Stimulated activated CD4-positive, alpha-beta T cell treated with anti-CD3 and anti-CD28 coated beads, Interleukin-12 subunit alpha, Interleukin-12 subunit beta, amount 100 ng/mL, for 48 hours (primary cell): ENCODE results near the gene MNDA.
A peak's percentile ranks its signal among the peaks of the same experiment; 100 is the strongest.

Experiments
- DNase-seq, 3 donors: peaks; one replicate each; pipeline ENCODE4 v3.0.0-alpha.2; 2020; ENCODE audit warnings: low read depth in 2 of 3, low spot score in 1 of 3

Gene MNDA

DNA sequence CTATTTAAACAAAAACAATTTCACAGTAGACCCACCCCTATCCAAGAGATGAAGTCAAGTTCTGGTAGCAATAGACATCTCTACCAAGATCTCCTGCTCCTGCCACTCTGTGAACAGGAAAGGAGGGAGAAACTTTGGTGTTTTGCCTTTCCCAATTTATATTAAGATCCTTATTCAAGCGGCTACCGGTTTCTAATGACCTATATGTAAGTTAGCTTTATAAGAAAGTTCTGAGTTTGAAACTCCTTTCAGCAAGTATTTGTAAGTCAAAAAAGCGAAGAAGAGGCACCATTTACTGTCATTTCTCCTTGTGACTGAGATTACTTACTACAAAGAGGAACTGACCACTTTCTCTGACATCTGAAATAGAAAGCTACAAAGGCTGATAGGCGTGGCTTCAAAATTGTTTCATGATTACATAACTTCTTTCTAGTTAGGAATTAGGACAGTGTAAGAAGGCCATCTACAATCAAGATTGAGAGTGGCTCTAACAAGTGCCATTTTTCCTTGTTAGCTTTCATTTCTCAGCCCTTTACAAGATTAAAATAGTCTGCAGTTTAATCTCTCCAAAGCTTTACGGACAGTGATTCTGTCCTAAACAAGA is at the start of gene MNDA:
Gene MNDA, plus strand, starts transcription at position 448 of the 604 bp plus-strand sequence. CDS start 10,803 bp downstream, outside the sequence.
- DNase-seq, result no peak

DNA sequence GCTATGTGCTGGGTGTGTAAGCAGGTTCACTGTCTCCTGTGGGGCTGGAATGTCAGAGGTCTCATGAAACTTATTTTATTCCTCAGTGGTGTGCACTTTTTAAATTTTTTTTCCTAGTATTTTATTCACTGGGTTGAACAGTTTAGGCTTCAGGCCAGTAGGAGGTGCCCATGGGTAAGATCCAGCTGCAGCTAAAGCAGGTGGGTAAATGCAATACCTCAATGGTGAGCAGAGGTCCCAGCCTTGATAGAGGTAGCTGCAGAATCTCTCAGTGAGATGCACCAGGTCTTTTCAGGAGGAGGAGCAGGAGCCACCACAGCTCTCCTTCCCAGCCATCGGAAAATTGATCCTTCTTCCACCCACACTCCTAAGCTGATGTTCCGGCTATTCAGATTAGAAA is 37.5 kb upstream of the MNDA start:
- DNase-seq, result peak; percentile 1 to 14 (median 8)

DNA sequence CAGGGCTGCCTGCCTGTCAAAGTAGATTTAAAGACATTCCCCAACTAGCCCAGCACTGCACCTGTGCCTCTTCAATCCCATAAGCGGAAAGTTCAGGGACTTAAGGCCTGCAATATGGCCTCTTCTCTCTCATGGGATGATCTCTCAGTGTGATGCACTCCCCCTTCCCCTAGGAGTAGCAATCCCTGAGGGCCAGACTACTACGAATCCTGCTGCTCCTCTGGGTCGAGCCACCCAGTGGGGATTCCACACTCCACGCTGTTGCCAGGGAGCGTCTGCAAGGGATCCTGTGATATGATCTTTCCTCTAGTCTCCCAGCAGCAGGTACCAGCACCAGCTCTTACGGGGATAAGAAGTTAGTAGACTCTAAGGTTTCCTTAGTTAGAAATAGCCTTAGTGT is 36.9 kb upstream of the MNDA start:
- no peak for DNase-seq

DNA sequence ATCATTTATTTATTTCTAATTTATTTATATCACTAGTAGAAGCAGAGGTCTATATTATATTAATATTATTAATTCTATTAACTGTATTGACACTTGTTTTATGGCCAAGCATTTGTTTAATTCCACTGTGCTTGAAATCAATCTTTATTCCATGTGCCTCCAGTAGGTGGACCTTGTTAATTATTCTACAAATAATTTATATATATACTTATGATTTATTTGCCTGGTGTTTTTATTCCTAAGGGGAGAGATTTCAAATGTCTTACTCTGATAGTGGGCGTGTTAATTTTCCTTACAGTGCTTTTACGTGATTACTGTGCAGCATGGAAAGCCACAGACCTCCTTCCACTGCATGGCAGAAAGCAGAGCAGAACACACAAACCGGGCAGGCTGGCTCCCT is 32.6 kb upstream of the MNDA start:
- no peak for DNase-seq

DNA sequence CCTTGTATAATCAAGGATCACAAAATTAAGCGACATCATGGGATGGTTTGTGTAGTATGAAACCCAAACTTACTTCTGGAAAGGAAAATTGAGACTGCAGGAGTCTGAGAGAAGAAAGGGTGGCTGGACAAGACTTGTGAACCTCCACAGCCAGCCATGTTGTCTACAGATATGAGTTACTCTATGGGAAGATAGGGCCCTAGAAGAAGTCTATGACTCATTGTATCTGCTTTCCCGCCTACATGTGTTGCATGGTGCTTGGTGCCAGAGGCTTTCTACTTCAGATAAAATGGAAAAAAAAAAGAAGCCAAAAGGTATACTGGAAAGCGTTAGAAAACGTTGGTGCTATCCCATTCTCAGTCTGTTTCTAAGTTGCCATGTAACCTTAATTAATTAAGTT is 31.5 kb upstream of the MNDA start:
- DNase-seq, result peak in 1 of 3 donors; percentile 2

DNA sequence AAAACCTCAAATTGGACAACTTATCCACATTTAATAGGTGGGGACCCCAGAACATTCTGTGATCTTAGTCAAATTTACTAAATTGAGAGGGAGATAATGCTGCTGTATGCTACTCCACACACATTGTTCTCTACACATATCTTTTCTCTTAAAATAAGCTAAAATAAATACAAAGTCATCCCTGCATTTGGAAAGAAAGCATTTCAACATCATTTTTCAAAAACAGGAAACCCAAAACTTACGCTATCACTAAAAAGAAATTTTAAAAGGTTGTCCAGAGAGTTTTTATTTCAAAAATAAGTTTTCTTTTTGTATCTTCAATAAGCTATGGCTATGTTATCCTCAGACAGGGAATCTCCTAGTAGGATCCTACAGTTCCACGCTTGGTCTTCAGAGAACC is 30.6 kb upstream of the MNDA start:
- no peak for DNase-seq

DNA sequence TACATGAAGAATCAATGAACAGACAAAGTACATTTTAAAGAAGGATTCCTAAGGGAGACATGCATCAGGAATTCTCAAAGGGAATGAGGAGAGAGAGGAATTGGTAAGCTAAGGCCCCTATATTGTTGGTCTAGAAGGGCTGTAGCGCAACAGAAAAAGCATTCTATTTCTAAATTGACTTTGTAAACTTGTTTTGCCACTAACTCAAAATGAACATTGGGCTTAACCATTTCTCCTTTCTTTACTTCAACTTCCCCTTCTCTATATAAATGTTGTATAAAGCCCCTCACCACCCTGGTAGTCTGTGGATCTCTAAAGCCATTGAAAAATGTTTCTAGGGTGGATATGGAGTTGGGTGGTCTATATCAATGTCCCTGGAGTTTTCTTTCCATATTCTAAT is 29.8 kb upstream of the MNDA start:
- no peak for DNase-seq

DNA sequence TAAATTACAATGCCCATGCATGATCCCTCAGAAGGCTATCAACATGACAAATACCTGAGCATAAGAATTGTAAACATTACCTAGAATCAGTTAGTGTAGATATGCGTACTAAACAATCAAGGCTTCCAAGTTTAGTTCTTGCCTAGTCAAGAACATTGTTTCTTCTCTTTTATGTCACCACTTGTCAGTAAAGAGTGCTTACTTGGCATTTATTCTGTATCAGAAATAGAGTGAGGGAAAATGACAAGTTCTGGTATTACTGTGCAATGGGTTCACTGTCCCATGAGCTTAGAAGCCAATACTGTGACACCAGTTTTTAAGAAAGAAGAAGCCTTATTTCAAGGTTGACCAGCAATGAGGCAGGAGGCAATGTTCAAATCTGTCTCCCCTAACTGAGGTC is 27.5 kb upstream of the MNDA start:
- no peak for DNase-seq

DNA sequence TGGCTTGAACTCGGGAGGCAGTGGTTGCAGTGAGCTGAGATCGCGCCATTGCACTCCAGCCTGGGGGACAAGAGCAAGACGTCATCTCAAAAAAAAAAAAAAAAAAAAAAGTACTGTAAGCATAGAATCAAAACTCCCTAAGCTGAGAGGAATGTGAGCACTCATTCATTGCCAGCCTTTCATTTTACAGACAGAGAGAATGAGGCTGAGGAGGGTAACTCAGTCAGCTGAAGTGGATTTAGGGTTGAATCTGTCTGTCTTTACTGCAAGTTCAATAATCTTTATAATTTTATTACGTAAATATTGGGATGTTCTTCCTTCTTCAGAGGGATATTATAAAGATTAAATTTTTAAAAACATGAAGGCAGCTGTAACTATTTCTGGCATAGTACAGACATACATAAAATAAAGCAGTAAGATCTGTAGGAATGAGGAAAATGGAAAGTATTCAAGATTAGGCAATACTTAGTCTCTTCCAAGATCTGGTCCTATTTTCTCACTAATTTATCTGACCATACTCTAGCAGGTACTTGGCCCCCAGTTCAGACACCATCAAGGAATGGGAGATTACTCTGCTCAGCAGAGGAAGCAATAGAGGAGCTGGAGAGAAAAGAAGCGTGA is 24.1 kb upstream of the MNDA start:
- no peak for DNase-seq

DNA sequence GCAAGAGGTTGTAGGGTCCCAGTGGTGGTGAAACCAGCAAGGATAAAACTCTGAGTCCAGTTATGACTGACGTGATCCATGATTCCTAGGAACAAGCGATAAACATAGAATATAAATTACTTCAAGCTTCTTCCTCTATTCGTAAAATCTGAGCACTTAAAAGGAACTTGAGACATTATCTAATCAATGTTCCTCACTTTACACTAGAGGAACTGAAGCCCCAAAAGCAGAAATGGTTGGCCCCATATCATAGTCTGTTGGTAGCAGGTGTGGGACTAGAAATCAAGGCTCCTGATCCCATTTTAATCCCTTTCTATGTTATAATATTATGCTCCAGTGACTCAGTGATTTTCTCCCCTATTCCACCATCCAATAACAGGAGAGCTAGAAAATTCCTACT is 21.9 kb upstream of the MNDA start:
- no peak for DNase-seq

DNA sequence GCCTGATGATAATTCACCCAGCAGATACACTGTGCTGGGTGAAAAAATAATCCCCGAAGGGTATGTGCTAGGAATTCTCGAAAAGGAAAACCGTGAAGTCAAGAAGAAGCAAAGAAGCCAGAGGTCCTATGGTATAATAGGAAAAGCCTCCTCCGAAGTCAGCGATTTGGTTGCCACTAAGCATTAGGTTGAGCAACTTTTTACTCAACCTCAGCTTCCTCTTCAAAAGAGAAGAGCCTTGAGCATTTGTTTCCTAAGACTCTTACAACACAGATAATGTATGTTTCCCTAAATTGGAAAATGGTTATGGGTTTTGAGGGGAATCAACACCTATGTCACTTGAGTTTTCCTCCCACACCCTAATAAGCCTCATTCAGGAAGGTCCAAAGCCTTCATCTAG is 21.3 kb upstream of the MNDA start:
- DNase-seq, result no peak

DNA sequence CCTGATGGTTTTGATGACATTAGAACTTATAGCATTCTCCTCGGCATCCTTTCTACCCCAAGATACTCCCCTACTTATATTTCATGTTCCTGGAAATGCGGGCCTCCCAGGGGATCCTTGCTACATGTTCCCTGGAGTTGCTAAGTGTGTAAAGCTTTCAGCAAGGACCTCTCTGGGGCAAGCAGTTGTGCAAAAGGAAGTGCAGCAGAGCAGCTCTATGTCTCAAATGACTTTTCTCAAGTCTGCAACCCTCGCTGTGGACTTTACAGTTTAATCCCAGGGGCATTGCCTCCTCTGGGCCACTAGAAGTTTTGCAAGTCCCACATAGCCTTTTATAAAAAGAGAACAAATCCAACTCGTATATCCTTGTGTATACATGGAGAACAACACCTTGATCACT is 20.8 kb upstream of the MNDA start:
- no peak for DNase-seq

DNA sequence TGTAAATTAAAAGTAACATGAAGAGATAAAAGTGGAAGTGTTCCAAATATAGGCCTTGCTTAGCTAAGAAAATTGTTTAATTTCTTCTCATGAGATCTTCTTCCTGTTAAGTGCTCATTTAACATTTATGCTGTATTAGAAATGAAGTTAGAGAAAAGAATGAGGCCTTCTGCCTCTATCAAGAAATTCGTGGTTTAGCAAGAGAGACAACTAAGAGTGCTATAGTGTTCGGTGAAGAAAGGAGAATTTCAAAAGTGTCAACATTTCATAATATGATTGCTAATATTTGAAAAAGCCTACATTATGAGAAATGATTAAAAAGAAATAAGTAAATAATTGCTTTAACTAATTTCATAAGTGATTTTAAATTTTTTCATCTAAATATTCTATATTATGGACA is 18.8 kb upstream of the MNDA start:
- no peak for DNase-seq

DNA sequence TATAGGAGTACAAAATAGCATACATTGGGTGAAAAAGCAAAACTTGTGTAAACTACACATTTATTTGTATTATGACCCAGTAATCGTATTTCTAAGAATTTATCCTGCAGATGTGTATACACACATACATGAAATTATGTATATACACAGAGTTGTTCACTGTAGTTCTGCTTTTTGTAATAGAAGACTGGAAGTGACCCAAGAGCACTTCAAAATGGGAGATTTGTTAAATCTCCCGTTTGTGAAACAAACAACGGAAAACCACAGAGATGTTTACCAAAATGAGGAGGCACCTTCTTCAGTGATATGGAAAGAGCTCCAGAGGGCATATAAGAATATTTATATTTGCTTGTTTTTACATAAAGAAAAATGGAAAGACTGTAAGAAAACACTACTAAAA is 18.0 kb upstream of the MNDA start:
- no peak for DNase-seq

DNA sequence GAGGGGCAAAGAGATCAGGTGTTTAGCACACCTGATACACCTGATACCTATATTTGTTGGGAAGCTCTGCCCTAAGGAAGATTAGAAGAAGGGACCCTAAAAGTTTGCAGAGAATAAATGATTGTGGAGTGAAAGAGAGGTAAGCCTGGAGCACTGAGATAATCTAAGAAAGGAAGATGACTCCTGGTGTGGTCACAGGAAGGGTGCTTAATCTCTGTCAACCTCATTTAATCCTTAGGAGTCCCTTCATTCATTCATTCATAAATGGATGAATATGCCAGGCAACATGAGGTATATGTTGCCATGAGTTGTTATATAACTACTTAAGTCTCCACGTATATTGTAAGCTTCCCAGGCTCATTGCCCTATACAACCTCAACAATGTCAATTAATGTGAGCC is 16.2 kb upstream of the MNDA start:
- no peak for DNase-seq

DNA sequence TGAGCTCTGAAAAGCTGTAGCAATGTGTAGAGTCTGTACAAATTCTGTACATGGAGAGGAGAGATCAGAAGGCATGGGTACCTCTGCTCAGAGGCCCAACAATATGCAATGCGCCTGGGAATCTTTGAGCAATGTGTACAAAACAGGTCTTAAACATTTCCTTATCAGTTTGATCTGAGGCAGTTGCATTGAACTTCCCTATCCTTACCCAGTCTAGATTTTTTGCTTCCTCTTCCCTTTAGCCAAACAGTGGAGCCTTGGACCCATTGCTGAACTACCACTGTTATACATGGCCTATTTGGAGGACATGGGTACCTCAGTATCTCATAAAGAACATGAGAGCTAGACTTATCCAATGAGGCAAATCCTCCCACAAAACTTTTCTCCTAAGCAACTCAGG is 12.6 kb upstream of the MNDA start:
- no peak for DNase-seq

DNA sequence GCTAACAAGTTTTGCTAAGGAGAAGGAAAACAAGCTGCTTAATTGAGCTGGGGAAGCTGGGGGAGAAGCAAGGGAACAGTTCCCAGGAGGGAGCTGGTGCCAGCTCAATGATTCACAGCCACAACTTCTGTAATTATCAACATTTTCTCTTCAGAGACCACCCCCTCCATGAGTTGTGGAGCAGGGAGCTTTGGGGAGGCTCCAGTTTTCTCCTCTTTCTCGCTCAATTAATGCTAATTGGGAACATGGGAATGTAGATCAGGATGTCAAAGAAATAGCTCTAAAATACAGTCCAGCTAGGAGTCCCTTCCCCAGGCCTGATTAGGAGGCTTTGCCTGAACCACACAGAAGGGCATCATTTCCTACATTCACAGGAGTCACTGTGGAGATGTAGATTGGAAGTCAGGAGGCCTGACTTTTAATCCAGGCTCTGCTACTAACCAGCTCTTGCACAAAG is 12.1 kb upstream of the MNDA start:
- DNase-seq, result no peak

DNA sequence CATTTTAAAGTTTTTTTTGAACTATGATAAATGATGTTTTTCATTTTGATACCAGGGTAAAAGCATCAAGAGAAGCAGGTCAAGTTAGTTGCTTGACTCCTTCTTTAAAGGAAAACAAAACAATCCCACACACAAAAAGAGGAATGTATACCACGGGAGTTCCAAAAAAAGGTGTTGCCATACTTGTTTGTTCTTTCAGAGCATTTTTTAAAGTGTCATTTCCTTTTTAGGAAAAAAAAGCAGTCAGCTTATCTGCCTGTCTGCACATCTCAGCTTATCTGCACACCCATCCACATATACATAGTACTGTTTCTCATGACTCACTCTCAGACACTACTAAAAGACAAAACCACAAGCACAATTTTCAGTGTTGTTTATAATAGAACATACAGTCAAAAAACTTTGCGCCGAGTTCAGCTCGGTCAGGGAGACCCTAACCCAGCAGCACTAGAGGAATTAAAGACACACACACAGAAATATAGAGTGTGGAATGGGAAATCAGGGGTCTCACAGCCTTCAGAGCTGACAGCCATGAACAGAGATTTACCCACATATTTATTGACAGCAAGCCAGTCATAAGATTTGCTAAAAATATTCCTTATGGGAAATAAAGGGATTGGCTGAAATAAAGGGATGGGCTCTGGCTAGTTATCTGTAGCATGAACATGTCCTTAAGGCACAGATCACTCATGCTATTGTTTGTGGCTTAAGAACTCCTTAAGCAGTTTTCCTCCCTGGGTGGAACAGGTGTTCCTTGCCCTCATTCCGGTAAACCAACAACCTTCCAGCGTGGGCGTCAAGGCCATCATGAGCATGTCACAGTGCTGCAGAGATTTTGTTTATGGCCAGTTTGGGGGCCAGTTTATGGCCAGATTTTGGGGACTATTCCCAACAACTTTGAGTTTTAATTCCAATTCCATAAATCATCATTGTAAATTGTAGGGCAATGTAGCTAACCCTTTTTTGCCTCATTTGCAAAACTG is 11.4 kb upstream of the MNDA start:
- DNase-seq, result no peak

DNA sequence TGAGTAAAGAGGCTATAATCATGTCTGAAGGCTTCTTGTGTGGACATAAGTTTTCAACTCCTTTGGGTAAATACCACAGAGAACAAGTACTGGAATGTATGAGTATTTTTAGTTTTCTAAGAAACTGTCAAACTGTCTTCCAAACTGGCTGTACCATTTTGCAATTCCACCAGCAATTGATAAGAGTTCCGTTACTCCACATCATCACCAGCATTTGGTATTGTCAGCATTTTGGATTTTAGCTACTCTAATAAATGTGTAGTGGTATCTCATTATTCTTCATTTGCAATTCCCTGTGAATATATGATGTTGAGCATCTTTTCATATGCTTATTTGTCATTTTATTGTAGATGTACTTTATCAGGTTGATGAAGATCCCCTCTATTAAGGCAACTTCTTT is 9.4 kb upstream of the MNDA start:
- DNase-seq, result no peak

DNA sequence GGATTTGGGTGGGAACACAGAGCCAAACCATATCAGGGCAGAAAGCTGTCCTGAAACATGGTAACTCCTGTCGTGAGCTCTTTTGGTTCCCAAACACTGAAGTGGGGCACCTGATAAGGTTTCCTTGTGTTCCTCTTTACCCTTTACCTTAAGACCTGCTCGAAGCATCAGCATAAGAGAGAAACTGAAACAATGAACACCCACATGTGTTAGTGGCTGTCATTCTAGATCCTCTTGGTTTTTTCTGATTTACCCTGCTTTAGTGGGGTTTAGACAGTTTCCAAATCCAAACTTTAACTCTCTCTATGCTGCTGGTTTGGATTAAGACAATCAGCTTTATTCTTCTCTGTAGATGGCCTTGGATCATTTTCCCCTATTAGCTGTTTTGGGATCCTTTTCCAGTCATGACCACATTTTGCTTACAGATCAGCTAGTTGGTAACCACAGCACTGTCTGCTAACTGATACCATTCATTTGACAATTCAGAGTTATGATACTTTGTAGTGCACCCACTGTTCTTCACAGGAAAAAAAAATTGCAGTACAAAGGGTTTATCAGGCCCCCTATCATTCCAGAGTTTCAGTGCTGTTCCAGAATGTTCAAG is 975 bp upstream of the MNDA start:
- DNase-seq, result no peak

DNA sequence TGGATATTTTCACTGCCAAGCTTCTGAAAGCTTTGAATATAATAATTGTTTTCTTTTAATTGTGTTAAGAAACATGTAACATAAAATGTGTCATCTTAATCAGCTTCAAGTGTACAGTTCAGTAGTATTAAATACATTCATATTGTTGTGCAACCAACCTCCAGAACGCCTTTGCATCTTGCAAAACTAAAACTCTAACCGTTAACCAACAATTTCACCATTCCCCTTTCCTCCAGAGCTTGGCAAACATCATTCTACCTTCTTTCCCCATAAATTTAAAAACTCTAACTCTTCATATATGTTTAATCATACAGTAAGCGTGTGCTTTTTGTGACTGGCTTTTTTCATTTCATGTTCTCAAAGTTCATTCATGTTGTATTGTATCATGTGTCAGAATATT is 2.1 kb downstream of the MNDA start:
- no peak for DNase-seq

DNA sequence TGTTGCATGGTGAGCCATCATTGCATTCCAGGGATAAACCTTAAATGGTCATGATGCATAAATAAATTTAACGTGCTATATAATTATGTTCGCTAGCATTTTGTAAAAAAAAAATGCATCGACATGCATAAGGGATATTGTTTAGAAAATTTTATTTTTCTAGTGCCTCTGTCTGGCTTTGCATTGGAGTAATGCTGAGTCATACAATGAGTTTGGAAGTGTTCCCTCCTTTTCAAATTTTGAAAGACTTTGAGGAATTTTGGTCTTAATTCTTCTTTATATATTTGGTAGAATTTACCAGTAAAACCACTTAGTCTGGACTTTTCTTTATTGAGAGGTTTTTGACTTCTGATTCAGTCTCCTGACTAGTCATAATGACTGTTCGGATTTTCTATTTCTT is 4.9 kb downstream of the MNDA start:
- DNase-seq, result no peak
